Parathyroid adenoma (tissue), 2 donors: ENCODE results near the gene MGAT4A.

Experiments
- H2AFZ ChIP-seq: fragments of 300-600 bp; sonication (generic); one replicate; pipeline ENCODE4 v1.7.0; 2017; ENCODE audit warnings: antibody characterized with exemption, mild to moderate bottlenecking
- H3K27ac ChIP-seq: fragments of 300-600 bp; sonication (generic); one replicate; pipeline ENCODE4 v1.7.0; 2017
- H3K27me3 ChIP-seq: fragments of 300-600 bp; sonication (generic); one replicate; pipeline ENCODE4 v1.7.0; 2017; ENCODE audit warnings: low read length; ENCODE audit not compliant: control insufficient read depth, insufficient read depth
- H3K36me3 ChIP-seq: fragments of 300-600 bp; sonication (generic); one replicate; pipeline ENCODE4 v1.7.0; 2017; ENCODE audit warnings: low read length; ENCODE audit not compliant: control insufficient read depth, insufficient read depth
- H3K4me1 ChIP-seq: fragments of 300-600 bp; sonication (generic); one replicate; pipeline ENCODE4 v1.7.0; 2017; ENCODE audit warnings: control low read depth
- H3K4me2 ChIP-seq: fragments of 300-600 bp; sonication (generic); one replicate; pipeline ENCODE4 v1.7.0; 2017; ENCODE audit warnings: low read length
- H3K4me3 ChIP-seq: fragments of 300-600 bp; sonication (generic); one replicate; pipeline ENCODE4 v1.7.0; 2017; ENCODE audit warnings: low read depth, low read length
- H3K79me2 ChIP-seq: fragments of 300-600 bp; sonication (generic); one replicate; pipeline ENCODE4 v1.7.0; 2017; ENCODE audit warnings: control low read depth
- H3K9ac ChIP-seq: fragments of 300-600 bp; sonication (generic); one replicate; pipeline ENCODE4 v1.7.0; 2017; ENCODE audit warnings: mild to moderate bottlenecking
- H3K9me3 ChIP-seq: fragments of 300-600 bp; sonication (generic); one replicate; pipeline ENCODE4 v1.7.0; 2017; ENCODE audit warnings: low read length; ENCODE audit not compliant: control insufficient read depth
- TF ChIP-seq, protein P1 (sequence below): fragments of 300-600 bp; sonication (generic); IDR thresholded peaks from one replicate; pipeline ENCODE4 v1.7.0; 2017; ENCODE audit warnings: antibody characterized with exemption, mild to moderate bottlenecking
- donor health status: primary hyperparathyroidism.

Gene MGAT4A

DNA sequence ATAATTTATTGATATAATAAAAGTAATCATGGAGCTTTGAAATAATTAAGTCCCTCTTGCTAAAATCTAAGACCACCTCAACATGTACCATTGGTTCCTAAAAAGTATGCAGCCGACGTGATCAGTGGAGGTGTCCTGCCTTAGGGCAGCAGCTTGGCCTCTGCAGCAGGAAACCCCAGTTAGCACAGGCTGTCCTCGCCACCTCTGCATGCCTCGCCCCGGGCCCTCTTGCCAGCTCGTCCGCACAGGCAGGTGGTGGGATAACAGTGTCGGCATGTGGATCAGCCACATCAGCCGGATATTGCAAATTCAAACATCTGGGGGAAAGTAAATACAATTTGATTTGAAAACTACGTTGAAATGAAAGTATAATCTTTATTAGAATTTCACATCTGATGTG, 145.5 kb downstream of the MGAT4A start:
- TF ChIP-seq, protein P1, sequence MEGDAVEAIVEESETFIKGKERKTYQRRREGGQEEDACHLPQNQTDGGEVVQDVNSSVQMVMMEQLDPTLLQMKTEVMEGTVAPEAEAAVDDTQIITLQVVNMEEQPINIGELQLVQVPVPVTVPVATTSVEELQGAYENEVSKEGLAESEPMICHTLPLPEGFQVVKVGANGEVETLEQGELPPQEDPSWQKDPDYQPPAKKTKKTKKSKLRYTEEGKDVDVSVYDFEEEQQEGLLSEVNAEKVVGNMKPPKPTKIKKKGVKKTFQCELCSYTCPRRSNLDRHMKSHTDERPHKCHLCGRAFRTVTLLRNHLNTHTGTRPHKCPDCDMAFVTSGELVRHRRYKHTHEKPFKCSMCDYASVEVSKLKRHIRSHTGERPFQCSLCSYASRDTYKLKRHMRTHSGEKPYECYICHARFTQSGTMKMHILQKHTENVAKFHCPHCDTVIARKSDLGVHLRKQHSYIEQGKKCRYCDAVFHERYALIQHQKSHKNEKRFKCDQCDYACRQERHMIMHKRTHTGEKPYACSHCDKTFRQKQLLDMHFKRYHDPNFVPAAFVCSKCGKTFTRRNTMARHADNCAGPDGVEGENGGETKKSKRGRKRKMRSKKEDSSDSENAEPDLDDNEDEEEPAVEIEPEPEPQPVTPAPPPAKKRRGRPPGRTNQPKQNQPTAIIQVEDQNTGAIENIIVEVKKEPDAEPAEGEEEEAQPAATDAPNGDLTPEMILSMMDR: no peak

DNA sequence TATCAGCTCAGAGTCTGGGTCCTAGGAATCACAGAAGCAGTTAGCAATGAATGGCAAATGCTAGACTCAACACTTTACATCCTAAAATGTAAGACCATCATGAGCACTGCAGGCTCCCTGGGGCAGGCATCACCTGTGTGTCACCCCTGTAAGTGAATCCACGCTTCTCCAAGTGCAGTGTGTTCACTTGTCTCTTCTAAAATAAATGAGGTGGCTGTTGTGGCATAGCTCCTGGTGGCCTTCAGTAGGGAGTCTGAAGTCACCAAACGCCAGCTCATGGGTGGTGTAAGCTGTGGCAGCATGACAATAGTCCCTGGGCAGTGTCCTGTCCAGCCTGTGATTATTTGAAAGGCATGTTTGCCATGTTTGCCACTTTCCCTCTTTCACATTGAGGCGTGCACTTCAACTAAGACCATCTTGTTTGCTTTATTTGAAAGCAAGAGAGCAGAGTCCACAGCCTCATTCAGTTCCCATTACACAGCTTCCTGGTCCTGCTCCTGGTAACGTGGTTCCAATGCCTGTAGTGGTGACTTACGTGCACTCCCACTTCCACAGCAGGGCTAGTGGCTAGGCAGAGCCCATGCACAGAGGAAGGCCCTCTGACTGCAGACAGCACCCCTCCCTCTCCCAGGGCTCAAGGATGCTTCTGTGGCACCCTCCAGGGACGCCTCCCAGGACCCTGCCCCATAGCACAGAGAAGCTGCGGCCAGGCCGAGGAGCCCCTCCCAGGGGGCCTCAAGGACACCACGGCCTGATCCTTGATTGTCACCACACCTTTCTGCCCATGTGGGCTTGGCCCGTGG, 146.9 kb downstream of the MGAT4A start:
- Histone ChIP-seq H3K9me3 (no peaks in the 10 kb centered on the region), H3K79me2 (no peaks in the 10 kb centered on the region), H2AFZ (no peak overlapping the region), H3K36me3 (no peaks in the 10 kb centered on the region), H3K4me1 (no peaks in the 10 kb centered on the region), H3K9ac (no peak overlapping the region), H3K27ac (no peak overlapping the region), H3K27me3 (no peaks in the 10 kb centered on the region), H3K4me3 (no peak overlapping the region), H3K4me2 (no peak overlapping the region)
- TF ChIP-seq, protein P1: no peak

More for the DNA sequence above, 145.5 kb downstream of the MGAT4A start:
- no peak overlapping the region for H3K4me3 ChIP-seq
- no peaks in the 10 kb centered on the region for H3K36me3 ChIP-seq
- H3K4me2 ChIP-seq: no peak overlapping the region
- no peaks in the 10 kb centered on the region for H3K9me3 ChIP-seq
- H3K79me2 ChIP-seq: no peaks in the 10 kb centered on the region
- no peaks in the 10 kb centered on the region for H3K4me1 ChIP-seq
- H3K27ac ChIP-seq: no peak overlapping the region
- H3K9ac ChIP-seq: no peak overlapping the region
- H2AFZ ChIP-seq: no peak overlapping the region
- H3K27me3 ChIP-seq: no peaks in the 10 kb centered on the region

DNA sequence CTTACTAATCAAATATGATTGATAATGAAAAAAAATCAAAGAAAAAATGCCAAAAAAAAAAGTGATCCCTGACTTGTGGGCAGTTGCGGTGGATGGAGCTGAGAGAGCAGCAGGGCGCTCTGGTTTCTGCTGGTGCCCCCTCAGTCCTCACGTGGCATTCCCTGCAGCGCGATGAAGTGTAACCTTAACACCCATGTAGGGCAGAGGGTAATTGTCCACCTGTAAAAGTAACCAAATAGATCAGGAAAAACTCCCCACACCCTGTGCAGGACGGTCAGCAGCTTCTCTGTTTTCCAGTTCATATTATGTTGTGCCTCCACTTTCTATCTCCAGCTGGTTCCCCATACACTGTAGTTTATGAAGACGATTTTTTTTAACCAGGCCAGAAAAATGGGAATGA, 147.7 kb downstream of the MGAT4A start:
- Histone ChIP-seq H3K27me3 (no peaks in the 10 kb centered on the region), H3K9me3 (no peaks in the 10 kb centered on the region), H3K36me3 (no peaks in the 10 kb centered on the region), H3K4me2 (no peak overlapping the region), H3K79me2 (no peaks in the 10 kb centered on the region), H3K9ac (no peak overlapping the region), H3K4me3 (no peak overlapping the region), H2AFZ (no peak overlapping the region), H3K27ac (no peak overlapping the region), H3K4me1 (no peaks in the 10 kb centered on the region)
- TF ChIP-seq, protein P1: no peak

DNA sequence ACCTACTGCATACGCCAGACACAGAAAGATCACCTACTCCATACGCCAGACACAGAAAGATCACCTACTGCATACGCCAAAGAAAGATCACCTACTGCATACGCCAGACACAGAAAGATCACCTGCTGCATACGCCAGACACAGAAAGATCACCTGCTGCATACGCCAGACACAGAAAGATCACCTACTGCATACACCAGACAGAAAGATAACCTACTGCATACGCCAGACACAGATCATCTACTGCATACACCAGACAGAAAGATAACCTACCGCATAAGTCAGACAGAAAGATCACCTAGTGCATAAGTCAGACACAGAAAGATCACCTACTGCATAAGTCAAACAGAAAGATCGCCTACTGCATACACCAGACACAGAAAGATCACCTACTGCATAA, 148.4 kb downstream of the MGAT4A start:
- H3K4me3 ChIP-seq: no peak overlapping the region
- H3K4me2 ChIP-seq: no peak overlapping the region
- no peak overlapping the region for H3K9ac ChIP-seq
- no peaks in the 10 kb centered on the region for H3K36me3 ChIP-seq
- no peak overlapping the region for H3K27ac ChIP-seq
- H3K79me2 ChIP-seq: no peaks in the 10 kb centered on the region
- H3K4me1 ChIP-seq: no peaks in the 10 kb centered on the region
- H3K27me3 ChIP-seq: no peaks in the 10 kb centered on the region
- no peaks in the 10 kb centered on the region for H3K9me3 ChIP-seq
- H2AFZ ChIP-seq: no peak overlapping the region
- TF ChIP-seq, protein P1: no peak
